GM19372 (cell line): Measurements from ENCODE around the gene LMOD2.

Experiments used
- ATAC-seq: cut with Tn5 transposase; IDR thresholded peaks from one replicate; pipeline ENCODE4 v1.9.1; 2021; ENCODE audit warnings: mild to moderate bottlenecking, low read depth, moderate library complexity; ENCODE audit not compliant: unreplicated experiment

The LMOD2 gene

DNA sequence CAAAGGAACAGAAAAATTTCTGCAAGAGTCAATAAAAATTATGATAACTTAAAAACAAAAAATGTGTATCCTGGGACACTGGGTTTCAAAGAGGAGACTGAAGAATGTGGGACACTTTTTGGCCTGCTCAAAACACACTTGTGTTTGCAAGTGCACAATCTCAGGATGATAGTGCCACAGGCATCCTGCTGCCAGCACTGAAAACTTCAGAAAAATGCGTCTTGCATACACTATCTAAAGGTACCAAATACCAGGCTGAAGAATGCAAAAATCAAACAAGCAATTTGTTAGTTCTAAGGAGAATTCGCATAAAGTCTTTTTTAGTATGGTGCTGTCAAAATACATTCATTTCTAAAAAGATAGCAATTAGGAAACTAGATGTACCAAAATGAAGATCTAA, 55.0 kb downstream of the LMOD2 start:
- ATAC-seq: no peak

DNA sequence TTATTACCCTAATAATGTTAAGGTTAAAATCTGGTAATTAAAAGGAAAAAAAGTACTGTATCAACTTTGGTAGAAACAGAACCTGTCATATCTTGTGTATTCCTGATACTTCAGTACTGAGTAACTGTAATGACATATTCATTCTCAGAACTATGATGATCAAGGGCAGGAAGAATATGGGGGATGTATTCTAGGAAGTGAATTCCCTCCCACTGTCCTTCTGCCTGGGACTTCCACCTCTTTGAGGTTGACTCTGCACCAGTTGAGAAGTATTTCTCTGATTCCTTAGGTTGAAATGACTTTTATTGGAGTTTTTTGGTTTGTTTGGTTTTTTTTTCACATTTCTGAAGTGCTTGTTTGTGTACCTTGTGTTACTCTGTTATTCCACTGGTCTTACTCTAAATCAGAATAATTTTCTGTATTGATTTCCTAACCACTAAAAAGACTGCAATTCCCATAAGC, 56.2 kb downstream of the LMOD2 start:
- ATAC-seq: no peak

DNA sequence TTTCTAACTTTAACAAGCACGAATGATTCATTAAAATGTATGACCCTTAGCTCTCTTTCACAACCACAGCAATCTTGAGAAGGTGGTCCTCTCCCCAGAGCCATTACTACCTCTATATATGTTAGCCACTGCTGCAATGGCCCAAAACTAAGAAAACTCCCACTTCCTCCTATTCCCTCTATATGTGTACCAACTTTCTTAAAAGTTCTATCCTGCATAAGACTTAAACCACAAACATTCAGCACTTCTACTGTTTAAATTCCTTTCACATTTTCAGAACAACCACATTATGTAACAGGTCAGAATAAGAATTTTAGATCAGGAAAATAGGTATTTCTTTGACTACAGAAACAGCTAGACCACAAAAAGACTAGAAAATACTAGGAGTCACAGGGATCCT, 57.0 kb downstream of the LMOD2 start:
- ATAC-seq: no peak
